Suppressor macrophage treated with lipopolysaccharide for 1 hour (primary cell): ENCODE measurements around the gene CSNK1E.

Source experiments
- DNase-seq, 3 donors: peaks; one replicate each; pipeline ENCODE4 v3.0.0-alpha.2; 2020 to 2022

CSNK1E gene

DNA sequence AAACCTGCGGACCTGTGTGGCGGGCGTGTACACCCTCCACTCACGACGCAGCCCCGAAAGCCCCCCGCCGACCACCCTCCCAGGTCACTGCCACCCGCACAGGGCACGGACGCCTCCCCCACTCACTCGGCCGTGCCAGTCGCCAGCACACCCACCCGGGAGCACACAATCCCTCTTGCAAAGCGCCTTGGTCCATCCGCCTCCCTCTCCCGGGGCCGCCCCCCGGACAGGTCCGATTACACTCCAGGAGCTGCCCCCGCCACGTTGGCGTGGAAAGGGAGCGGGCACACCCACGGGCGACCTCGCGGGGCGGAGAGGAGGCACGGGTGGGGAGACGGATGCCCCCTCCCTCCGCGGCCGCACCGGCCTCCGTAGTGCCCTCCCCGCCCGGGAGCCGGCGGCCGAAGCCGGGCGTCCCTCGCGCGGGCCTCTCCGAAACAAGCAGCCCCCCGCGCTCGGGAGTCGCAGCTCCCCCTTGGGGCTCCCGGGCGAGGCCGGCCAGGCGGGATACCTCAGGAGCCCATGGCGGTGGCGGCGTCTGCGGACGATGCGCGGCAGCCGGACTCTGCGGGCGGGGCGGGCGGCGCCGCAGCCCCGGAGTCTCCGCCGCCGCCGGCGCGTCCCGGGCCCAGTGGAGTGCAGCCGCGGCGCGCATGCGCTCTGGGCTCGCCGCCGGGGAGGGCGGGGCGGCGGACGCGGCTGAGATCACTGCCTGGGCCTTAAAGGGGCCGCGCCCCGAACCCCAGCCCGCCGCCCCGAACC is 44.7 kb downstream of the CSNK1E start, which contains the start of gene TMEM184B:
TMEM184B (minus strand) TSS at position 638 of the 762 bp plus-strand sequence. CDS start 25,049 bp downstream, outside the sequence.
- DNase-seq: peak; percentile 89 to 96 (median 93)

DNA sequence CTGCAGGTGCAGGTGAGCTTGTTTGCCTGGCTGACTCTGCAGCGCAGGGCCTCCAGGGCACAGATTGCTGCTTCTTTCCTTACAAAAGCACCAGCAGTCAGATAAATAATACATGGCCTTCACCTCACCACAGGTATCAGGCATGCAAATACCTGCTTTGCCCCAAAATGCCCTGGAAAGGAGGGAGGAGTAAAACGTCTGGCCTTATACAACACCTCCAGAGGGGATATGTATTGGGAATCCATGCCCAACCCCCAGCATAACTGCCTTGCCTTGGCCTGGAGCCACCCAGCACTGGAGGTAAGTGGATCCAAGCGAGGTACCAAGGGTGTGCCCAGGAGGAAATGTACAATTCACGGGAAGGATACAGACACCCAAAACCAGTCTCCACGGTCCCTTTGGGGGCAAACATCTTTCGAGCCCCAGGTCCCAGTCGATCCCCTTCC is 45.3 kb downstream of the CSNK1E start:
- no peak for DNase-seq

DNA sequence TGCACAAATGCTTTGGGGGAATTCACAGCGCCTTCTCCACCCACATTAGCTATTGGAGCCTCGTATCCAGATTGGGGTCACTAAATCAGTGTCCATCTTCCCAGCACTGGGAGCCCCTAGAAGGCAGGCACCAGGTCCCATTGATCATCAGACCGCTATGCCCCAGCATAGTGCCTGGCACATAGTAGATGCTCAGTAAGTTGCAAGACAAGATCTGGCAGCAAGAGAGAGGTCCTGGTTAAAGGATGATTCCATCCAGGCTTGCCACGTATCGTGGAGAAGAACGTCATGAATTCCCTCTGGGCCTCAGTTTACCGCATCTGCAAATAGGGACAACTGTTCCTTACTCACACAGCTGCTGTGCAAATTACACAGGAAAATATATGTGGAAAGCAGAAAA is 46.1 kb downstream of the CSNK1E start:
- no peak for DNase-seq

- DNase-seq: no peak
These were observed 46.9 kb downstream of the CSNK1E start for GRCh38 chr22:38270091-38270992.

DNA sequence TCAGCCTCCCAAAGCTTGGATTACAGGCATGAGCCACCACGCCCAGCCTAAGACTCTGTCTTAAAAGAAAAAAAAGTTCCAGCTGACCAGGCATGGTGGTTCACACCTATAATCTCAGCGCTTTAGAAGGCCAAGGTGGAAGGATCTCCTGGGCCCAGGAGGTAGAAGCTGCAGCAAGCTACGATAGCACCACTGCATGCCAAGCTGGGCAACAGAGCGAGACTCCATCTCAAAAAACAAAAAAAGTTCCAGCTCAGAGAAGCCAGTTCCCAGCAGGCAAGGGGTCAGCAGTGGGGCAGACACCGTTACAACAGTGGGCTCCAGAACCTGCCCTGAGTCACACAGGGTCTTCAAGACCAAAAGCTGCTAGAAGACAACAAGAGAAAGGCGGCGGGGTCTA is 47.8 kb downstream of the CSNK1E start:
- no peak for DNase-seq

DNA sequence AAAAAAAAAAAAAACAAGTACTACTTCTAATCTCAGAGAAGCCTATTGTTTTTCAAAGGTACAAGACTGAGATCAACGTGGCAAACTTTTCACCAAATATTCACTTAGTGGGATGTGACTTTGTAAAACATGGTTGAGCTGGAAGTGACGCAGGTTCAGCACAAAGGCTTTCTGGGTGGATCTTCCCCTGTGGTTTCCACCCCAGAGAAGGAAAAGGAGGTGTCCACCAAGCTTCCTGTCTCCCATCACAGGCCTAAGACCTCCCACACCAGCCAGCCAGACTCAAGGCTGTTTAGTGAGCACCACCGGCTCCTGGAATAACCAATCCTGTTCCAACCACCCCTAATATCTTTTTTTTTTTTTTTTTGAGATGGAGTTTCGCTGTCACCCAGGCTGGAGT is 50.1 kb downstream of the CSNK1E start:
- peak; percentile 67 to 73 (median 70) for DNase-seq

DNA sequence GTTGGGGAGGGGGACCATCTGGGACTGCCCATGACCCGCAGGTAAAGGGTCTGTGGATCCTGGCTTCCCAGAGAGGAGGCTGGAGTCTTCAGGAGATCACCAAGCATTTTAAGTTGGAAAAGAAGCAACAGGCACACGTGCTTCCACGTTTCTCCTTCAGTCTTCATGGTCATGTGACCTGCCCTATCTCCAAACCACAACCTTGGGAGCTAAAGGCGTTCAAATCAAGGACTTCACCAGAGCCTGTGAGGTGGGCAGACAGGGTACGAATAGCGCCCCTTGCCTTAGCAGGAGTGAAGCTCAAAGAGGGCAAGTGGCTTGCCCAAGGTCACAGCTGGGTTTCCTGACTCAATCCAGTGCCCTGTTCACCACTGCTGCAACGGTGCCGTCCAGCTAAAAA is 51.1 kb downstream of the CSNK1E start:
- DNase-seq: no peak

DNA sequence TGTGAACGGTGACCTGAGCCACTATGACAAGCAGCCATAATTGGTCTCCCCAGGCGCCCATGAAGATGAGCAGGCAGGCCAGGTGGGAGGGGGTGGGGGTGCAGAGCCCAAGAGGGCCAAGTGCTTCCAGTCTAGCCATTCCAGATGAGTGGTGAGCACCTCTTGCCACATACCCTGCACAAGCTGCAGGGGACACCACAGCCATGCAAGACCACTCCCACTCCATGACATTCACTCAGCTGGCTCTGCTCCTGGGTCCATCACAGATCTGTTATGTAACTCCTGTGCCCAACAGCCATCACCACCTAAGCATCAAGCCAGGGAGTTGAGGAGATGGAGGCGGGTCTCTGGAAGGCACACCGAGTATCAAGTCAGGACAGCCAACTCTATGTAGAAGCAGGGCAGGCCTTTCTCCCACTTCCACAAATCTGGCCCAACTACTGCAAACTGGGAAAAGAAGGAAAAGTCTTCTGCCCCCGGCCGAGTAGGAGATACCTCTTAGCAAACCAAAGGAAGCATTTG is 52.9 kb downstream of the CSNK1E start:
- DNase-seq: no peak

GRCh38 chr22:38262051-38262795 is 55.0 kb downstream of the CSNK1E start:
- DNase-seq: peak; percentile 40 to 71 (median 47)

GRCh38 chr22:38260761-38261681 is 56.2 kb downstream of the CSNK1E start:
- DNase-seq: peak; percentile 41 to 56 (median 52)

DNA sequence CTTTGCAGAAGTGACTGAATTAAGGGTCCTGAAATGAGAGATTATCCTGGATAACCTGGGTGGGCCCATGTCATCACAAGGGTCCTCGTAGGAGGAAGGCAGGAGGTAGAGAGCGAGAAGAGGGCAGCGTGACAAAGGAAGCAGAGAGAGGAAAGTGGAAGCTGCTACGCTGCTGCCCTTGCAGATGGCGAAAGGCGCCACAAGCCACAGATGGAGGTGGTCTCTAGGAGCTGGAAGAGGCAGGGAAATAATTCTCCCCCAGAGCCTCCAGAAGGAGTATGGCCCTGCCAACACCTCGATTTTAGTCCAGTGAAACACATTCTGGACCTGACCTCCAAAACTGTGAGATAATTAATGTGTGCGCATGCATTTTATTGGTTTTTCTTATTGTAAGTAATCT is 57.9 kb downstream of the CSNK1E start:
- no peak for DNase-seq

- no peak for DNase-seq
These were observed 58.3 kb downstream of the CSNK1E start for GRCh38 chr22:38258895-38259294.

GRCh38 chr22:38257650-38258250 is 59.5 kb downstream of the CSNK1E start:
- no peak for DNase-seq

GRCh38 chr22:38257181-38257580 is 60.1 kb downstream of the CSNK1E start:
- no peak for DNase-seq

- DNase-seq: no peak
These were observed 61.5 kb downstream of the CSNK1E start for GRCh38 chr22:38255697-38256096.

DNA sequence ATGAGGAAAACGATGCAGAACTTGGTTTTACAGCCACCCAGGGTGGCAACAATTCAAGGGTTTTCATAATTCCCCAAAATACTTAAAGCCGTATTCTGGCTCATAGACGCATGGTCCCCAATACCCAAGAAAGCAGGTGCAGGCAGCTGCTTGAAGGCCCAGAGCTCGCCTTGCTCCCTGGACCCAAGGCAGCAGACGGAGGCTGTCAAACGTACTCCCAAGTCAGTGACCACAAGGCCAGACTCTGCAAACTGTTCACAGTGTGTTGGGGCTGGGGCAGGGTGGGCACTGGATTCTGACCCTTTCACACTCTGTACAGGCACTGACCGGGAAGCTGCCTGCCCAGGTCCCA is 65.9 kb downstream of the CSNK1E start:
- no peak for DNase-seq

DNA sequence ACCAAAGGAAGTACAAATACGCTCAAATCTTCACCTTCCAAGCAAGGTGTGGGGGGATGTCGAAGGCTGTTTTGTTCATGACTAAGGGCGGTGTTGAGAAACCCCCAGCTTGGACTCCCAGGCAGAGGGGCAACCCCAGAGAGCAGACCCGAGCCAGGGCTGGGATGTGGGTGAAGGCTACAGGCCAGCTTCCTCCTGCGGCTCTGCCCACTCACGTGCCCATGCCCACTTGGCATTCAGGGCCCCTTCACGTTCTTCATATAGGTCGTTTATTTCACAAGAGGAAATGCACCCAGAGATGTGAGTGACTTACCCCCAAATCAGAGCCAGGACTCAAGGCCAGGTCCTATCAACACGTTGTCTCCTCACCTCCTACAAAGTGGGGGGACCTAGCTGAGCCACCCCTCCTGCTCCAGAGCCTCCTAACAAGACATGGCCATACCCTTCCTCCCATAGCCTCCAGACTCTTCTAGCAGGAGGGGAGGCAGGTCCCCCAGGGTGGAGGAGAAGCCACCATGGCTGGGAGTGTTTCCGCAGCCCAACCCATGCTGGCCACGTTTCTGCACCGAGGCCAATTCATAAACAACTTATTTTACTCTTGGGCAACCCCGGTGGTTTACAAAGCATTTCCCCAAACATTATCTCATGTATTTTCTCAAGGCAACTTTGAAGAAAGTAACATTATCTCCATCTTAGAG is 66.4 kb downstream of the CSNK1E start:
- no peak for DNase-seq

DNA sequence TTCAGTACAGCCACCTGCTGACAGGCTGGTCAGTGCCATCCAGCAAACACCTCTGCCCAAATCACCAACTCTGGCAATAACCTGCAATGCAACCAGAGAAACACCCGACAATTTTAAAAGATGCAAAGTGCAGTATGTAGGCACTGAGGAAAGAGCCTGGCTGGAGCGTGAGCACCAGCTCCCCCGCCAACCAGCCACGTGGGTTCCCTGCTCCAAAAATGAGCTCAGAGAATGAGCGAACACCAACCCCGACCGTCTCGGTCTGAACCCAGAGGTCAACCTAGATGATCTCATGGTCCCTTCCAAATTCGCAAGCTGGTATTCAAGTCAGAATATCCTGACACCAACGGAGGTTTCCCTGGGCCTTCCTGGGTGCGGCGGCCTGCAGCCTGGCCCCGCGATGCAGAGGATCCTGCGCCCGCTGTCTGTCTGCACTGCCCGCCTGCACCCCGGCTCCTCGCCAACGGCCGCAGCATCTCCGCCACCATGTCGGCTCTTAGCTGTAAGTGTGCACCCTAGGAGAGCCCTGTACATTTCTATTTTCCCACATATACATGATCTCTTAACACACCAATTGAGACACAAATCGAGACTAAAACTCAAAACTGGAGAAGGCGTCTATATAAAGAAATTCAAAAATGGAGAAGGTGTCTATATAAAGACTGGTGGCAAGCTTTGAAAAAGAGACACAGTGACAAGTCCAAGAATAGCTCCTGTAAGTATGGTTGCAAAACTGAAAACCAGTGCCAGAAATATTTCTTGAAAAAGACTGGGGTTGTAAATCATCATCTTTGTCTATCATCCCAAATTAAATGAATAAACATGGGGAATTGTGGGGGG is 67.2 kb downstream of the CSNK1E start:
- no peak for DNase-seq

DNA sequence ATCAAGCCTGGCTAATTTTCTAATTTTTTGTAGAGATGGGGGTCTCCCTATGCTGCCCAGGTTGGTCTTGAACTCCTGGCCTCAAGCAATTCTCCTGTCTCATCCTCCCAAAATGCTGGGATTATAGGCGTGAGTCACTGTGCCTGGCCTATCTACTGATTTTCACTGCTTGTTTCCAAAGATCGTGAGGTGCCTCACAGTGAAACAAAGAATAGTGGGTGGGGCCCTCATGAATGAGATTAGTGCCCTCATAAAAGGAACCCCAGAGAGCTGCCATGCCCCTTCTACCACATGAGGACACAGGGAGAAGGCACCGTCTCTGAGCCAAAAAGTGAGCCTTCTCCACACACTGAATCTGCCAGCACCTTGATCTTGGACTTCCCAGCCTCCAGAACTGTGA is 67.9 kb downstream of the CSNK1E start:
- no peak for DNase-seq

GRCh38 chr22:38248280-38248679 is 69.0 kb downstream of the CSNK1E start:
- DNase-seq: no peak
